T-helper 2 cell treated with Interferon-gamma antibody and Interleukin-4, amounts not matched to agents 100 ng/mL and 5 ng/mL, for 36 hours (primary cell): ENCODE data around the gene RNF186. TPM values are rescaled to one million over a fixed set of nuclear protein-coding genes. Genes with fewer than 3 reads are reported as not detected.
"Not testable (repeated sequence)": the region's sequence is repeated elsewhere in the genome, so short reads cannot be mapped to it uniquely, and the experiment has no call there.

Experiments
- intact Hi-C: fragments of 100-400 bp; cut with micrococcal nuclease; formaldehyde crosslinking; loops from one replicate; pipeline ENCODE4 v1.15.1; 2023
- total RNA-seq: library from RNA; stranded (reverse); gene quantifications from 2 replicates; pipeline ENCODE4 v1.2.3, GENCODE V29; 2022

The RNF186 gene
- total RNA-seq, 1 donor from 2014 or later, result not detected

GRCh38 chr1:19798486-19799229 lies 16.4 kb downstream of the RNF186 start:
- intact Hi-C loops, result no loop called here

GRCh38 chr1:19797827-19798226 lies 17.3 kb downstream of the RNF186 start:
- intact Hi-C loops, result no loop called here

DNA sequence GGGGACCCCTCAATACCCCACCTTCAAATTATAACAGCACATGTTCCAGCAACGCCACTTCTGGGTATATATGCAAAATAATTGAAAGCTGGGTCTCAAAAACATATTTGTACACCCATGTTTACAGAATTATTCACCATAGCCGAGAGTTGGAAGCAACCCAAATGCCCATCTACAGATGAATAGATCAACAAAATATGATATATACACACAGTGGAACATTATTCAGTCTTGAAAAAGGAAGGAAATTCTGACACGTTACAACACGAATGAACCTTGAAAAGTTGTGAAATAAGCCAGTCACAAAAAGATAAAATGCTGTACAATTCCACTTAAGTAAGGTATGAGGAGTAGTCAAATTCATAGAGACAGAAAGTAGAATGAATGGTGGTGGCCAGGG lies 20.5 kb downstream of the RNF186 start:
- intact Hi-C loops, result no loop called here

DNA sequence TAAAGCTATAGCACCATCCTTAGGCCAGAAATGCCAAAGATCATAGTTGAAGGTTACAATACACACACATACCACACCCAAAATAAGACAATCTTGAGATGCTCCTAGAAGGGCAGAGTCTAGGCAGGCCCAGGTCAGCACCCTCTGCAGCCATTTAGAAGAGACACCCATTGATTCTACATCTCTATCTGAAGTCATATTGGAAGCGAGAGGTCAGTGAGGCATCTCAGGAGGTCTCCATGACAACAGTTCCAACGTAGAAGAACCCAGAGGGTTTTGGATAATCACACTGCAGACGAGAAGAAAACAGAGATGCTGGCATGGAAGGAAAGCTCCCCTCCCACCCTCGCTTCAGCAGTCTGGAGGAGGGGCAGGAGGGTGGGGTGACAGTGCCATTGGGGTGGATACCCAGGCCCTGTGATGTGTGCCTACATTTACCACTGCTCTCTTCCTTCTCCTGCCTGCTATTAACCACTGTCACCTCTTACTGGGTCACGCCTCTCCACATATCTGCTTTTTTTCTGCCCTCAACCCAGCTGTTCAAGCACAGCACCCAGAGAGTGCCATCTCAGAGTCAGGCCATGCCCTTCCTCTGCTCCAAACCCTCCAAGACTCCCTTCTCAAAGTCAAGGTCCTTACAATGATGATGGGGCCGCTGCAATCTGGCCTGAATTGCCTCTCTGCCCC lies 21.6 kb downstream of the RNF186 start:
- intact Hi-C loops, result no loop called here

DNA sequence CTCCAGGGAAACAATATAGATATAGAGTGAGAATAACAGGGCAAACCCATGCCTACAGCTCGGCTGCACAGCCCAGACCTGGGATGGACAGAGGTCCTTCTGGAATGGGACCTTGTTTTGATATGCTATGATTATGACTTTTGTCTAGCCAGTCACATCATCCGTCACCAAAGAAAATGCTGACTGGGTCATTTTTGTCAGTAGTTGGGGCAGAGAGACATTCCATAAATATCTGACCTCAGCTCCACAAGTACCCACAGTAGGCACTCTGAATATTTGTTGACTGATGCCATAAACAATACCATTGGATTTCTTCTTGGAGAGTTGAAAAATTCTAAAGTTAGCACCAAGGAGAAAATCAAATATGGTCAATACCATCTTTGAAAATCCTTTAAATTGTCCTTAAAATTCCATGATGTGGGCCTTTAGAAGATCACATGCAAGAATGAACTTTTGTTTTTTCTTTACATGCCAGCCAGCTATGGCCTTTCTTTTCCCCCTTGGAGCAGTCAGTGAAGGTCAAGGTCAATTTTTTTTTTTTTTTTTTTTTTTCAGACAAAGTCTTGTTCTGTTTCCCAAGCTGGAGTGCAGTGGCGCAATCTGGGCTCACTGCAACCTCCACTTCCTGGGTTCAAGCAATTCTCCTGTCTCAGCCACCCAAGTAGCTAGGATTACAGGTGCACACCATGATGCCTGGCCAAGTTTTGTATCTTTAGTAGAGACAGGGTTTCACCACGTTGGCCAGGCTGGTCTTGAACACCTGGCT lies 22.7 kb downstream of the RNF186 start:
- intact Hi-C loops, result no loop called here

DNA sequence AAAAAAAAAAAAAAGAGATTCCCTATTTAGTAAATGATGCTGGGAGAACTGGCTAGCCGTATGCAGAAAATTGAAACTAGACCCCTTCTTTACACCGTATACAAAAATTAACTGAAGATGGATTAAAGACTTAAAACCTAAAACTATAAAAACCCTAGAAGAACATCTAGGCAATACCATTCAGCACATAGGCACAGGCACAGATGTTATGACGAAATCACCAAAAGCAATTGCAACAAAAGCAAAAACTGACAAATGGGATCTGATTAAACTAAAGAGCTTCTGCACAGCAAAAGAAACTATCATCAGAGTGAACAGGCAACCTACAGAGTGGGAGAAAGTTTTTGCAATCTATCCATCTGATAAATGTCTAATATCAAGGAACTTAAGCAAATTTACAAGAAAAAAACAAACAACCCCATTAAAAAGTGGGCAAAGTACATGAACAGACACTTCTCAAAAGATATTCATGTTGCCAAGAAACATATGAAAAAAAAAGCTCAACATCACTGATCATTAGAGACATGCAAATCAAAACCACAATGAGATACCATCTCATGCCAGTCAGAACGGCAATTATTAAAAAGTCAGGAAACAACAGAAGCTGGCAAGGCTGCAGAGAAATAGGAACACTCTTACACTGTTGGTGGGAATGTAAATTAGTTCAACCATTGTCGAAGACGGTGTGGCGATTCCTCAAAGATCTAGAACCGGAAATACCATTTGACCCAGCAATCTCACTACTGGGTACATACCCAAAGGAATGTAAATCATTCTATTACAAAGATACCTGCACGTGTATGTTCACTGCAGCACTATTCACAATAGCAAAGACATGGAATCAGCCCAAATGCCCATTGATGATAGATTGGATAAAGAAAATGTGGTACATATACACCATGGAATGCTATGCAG lies 24.8 kb downstream of the RNF186 start:
- intact Hi-C loops, result not testable (repeated sequence)

- intact Hi-C loops, result no loop called here
Measured at GRCh38 chr1:19786988-19787423, 28.1 kb downstream of the RNF186 start.

GRCh38 chr1:19785660-19786059 lies 29.4 kb downstream of the RNF186 start:
- intact Hi-C loops, result no loop called here

GRCh38 chr1:19780267-19780877 lies 34.7 kb downstream of the RNF186 start:
- intact Hi-C loops, result no loop called here

DNA sequence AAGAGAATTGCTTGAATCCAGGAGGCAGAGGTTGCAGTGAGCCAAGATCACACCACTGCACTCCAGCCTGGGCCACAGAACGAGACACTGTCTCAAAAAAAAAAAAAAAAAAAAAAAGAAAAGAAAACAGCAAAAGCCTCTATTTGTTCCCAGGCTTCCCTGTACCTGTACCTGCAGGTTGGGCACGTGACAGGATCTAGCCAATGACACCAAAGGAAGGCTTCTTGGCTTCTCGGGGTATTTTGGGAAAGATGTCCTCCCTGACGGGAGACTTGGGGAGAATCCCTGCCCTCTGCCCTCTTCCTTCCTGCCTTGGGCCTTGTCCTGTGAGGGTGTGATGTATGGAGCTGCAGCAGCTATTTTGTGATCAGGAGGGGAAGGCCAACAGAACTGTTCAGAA lies 38.1 kb downstream of the RNF186 start:
- intact Hi-C loops, result no loop called here

DNA sequence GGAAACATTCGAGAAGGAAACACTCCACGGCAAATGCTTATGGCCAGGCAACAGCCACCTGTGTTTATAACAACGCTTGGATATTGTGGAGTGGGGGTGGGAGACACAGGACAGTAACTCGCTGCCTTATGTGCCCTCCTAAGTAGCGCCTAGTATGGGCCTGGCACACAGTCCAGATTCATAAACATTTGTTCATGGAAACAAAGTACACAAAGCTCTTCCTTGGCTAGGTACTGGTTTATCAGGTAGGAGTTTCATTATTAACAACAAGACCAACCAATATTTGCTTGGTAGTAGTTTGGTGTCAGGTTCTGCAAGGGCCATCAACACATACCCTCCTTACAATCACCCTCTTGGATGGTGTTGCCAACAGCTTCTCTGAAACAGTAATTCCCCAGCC lies 38.8 kb downstream of the RNF186 start:
- intact Hi-C loops, result no loop called here

- intact Hi-C loops, result no loop called here
Measured at GRCh38 chr1:19775831-19776230, 39.3 kb downstream of the RNF186 start.

GRCh38 chr1:19775317-19775716 lies 39.8 kb downstream of the RNF186 start:
- intact Hi-C loops, result no loop called here

DNA sequence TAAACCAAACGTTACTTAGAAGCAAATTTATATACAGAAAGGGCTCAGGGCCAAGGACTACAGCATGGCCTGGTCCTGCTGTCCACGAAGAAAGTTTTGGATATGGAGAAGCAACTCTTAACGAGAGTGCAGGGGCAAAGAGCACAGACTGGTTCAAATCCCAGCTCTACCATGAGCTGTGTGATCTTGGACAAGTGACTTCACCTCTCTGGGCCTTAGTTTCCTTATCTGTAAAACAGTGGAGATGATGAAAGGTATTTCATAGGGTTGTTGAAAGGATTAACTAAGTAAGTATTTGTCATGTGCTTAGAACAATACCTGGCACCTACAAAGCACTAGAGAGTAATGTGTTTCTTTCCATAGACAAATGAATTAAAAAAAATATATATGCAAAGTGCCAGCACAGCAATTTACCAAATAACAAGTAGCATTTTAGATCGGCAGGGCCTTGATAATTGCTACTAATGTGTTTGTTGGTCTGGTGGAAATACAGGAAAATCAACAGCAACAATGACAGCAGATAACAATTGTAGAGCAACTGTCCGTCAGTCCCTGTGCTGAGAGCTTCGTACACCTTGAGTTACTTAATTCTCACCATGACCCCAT lies 40.8 kb downstream of the RNF186 start:
- intact Hi-C loops, result no loop called here

- intact Hi-C loops, result no loop called here
Measured at GRCh38 chr1:19773485-19773884, 41.6 kb downstream of the RNF186 start.

DNA sequence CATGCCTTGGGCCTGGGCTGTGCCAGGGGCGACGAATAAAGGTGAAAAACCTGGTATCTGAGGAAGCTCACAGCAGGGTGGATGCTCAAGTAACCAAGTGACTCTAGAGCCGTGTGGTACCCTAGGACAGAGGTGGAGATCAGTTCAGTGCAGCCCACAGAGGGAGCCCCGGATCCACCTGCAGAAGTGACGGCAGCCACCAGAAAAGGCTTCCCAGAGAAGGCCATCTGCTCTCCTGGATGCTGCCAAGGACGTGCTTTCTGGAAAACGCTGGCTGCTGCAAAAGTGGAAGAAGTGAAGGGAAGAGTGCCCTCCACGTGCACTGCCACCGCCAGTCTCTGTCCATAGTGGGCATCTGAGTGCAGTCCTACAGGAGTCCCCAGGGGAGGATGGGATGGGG lies 43.0 kb downstream of the RNF186 start:
- intact Hi-C loops, result no loop called here

GRCh38 chr1:19771350-19771749 lies 43.7 kb downstream of the RNF186 start:
- intact Hi-C loops, result no loop called here

- intact Hi-C loops, result no loop called here
Measured at GRCh38 chr1:19770436-19771190, 44.5 kb downstream of the RNF186 start.

GRCh38 chr1:19769211-19769932 lies 45.7 kb downstream of the RNF186 start:
- intact Hi-C loops, result no loop called here
